ENCODE results near the gene SIGMAR1.
"Not testable (repeated sequence)": the region's sequence is repeated elsewhere in the genome, so short reads cannot be mapped to it uniquely, and the experiment has no call there.

GRCh38 chr9:34639322-34639721 is 1.7 kb upstream of the SIGMAR1 start:
- TF ChIP-seq CTCF, POLR2A (IDR thresholded peaks at IDR 0.05): not testable (repeated sequence)

Measured in uterus (tissue), 2 donors.